Right renal cortex interstitium (tissue), 3 donors: ENCODE measurements around the gene FANCF. TPM values are rescaled to one million over a fixed set of nuclear protein-coding genes. Genes with fewer than 3 reads are reported as not detected.
"Not testable (repeated sequence)": the region's sequence is repeated elsewhere in the genome, so short reads cannot be mapped to it uniquely, and the experiment has no call there.

ENCODE experiments used
- DNase-seq, 3 donors: peaks; one replicate each; pipeline ENCODE4 v3.0.0-alpha.2; 2013; ENCODE audit warnings: low read depth in 3 of 3, low spot score in 2 of 3
- polyA plus RNA-seq, 3 donors: library from polyadenylated mRNA; unstranded; fragments of 120-200 nt; gene quantifications; one replicate each; pipeline ENCODE4 v1.2.1, GENCODE V29; 2013; ENCODE audit not compliant: insufficient read length in 3 of 3

Gene FANCF
- 10 to 100 TPM; 17.4 to 18.6 (median 18.1) TPM for polyA plus RNA-seq

GRCh38 chr11:22625448-22626287, at the start of gene FANCF:
Gene FANCF, minus strand, starts transcription at chr11:22625823. Its CDS starts 13 bp downstream, at chr11:22625810.
- DNase-seq, result peak; percentile 99 to 100 (median 100)

- no peak for DNase-seq
Measured at GRCh38 chr11:22674470-22675439, 49.1 kb upstream of the FANCF start.

- DNase-seq, result no peak
Measured at GRCh38 chr11:22671751-22672150, 46.1 kb upstream of the FANCF start.

- DNase-seq, result no peak
Measured at GRCh38 chr11:22670830-22671229, 45.2 kb upstream of the FANCF start.

- no peak for DNase-seq
Measured at GRCh38 chr11:22669368-22669767, 43.7 kb upstream of the FANCF start.

- no peak for DNase-seq
Measured at GRCh38 chr11:22668005-22668796, 42.6 kb upstream of the FANCF start.

GRCh38 chr11:22666688-22667439, 41.2 kb upstream of the FANCF start:
- no peak for DNase-seq

- DNase-seq, result no peak
Measured at GRCh38 chr11:22666325-22666687, 40.7 kb upstream of the FANCF start, which contains the start of gene GAS2. Gene GAS2, plus strand, starts transcription at chr11:22666611. Its CDS starts 8,259 bp downstream, at chr11:22674870.

GRCh38 chr11:22659783-22660182, 34.2 kb upstream of the FANCF start:
- DNase-seq, result no peak

- no peak for DNase-seq
Measured at GRCh38 chr11:22657101-22657694, 31.6 kb upstream of the FANCF start.

GRCh38 chr11:22656130-22656529, 30.5 kb upstream of the FANCF start:
- DNase-seq, result no peak

- DNase-seq, result not testable (repeated sequence)
Measured at GRCh38 chr11:22652346-22652745, 26.7 kb upstream of the FANCF start.

GRCh38 chr11:22641559-22641958, 15.9 kb upstream of the FANCF start:
- DNase-seq, result no peak

- no peak for DNase-seq
Measured at GRCh38 chr11:22640862-22641261, 15.2 kb upstream of the FANCF start.

GRCh38 chr11:22635689-22636088, 10.1 kb upstream of the FANCF start:
- DNase-seq, result no peak

GRCh38 chr11:22634897-22635629, 9.4 kb upstream of the FANCF start:
- DNase-seq, result no peak

- DNase-seq, result no peak
Measured at GRCh38 chr11:22633354-22633902, 7.8 kb upstream of the FANCF start.

GRCh38 chr11:22627421-22627820, 1.8 kb upstream of the FANCF start:
- DNase-seq, result no peak
